ENCODE data around the gene ATAD3C.
"Not testable (repeated sequence)": the region's sequence is repeated elsewhere in the genome, so short reads cannot be mapped to it uniquely, and the experiment has no call there.

DNA sequence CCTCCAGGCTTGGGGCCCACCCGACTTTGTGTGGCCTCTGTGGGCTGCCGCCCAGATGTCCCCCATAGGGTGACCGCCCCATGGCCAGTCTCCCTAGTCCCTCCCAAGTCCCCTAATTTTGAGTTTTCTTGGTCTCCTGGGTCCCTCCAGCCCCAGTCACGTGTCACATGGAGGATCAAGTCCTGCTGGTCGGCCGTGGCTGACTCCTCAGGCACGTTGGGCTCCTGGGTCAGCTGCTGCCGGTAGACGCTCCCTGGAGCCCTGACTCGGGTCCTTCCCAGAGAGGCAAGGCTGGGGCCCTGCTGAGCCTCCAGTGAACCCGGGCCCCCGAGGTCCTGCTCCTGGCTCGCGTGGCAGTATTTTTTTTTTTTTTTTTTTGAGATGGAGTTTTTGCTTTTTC lies 10.2 kb downstream of the ATAD3C start:
- TF ChIP-seq, protein P1, sequence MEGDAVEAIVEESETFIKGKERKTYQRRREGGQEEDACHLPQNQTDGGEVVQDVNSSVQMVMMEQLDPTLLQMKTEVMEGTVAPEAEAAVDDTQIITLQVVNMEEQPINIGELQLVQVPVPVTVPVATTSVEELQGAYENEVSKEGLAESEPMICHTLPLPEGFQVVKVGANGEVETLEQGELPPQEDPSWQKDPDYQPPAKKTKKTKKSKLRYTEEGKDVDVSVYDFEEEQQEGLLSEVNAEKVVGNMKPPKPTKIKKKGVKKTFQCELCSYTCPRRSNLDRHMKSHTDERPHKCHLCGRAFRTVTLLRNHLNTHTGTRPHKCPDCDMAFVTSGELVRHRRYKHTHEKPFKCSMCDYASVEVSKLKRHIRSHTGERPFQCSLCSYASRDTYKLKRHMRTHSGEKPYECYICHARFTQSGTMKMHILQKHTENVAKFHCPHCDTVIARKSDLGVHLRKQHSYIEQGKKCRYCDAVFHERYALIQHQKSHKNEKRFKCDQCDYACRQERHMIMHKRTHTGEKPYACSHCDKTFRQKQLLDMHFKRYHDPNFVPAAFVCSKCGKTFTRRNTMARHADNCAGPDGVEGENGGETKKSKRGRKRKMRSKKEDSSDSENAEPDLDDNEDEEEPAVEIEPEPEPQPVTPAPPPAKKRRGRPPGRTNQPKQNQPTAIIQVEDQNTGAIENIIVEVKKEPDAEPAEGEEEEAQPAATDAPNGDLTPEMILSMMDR (IDR thresholded peaks at IDR 0.05) = not testable (repeated sequence)
- not testable (repeated sequence) for TF ChIP-seq POLR2AphosphoS5, EP300 (IDR thresholded peaks at IDR 0.05)

All from upper lobe of left lung (tissue), 4 donors.